Breast epithelium (tissue), 4 donors: Measurements from ENCODE around the gene NAP1L4. TPM values are rescaled to one million over a fixed set of nuclear protein-coding genes. Genes with fewer than 3 reads are reported as not detected.
A peak's percentile ranks its signal among the peaks of the same experiment; 100 is the strongest.

Source experiments
- DNase-seq, 2 donors: peaks; one replicate each; pipeline ENCODE4 v3.0.0-alpha.2; 2019; ENCODE audit warnings: low spot score in 2 of 2
- H3K27ac ChIP-seq, 2 donors: fragments of 200-600 bp; sonication (generic) in 1 of 2; one replicate each; pipeline ENCODE4 v1.5.1; 2016 to 2019; ENCODE audit warnings: mild to moderate bottlenecking in 1 of 2
- H3K27me3 ChIP-seq, 2 donors: fragments of 200-600 bp; sonication (generic) in 1 of 2; one replicate each; pipeline versions ENCODE4 v1.5.1 to v1.6.0; 2017 to 2019; ENCODE audit warnings: control low read depth in 1 of 2, mild to moderate bottlenecking in 1 of 2
- H3K36me3 ChIP-seq: fragments of 200-600 bp; one replicate; pipeline ENCODE4 v1.5.1; 2019
- H3K4me1 ChIP-seq, 2 donors: fragments of 200-600 bp; sonication (generic); one replicate each; pipeline ENCODE4 v1.5.1; 2016 to 2019; ENCODE audit warnings: control low read depth in 1 of 2
- H3K4me3 ChIP-seq, 3 donors: fragments of 200-600 bp; sonication (generic); 1 replicate in 2 of 3; 2 replicates in 1 of 3; pipeline ENCODE4 v1.5.1; 2016 to 2019; ENCODE audit warnings: mild to moderate bottlenecking in 3 of 3, moderate library complexity in 2 of 3
- H3K9me3 ChIP-seq, 2 donors: fragments of 200-600 bp; sonication (generic) in 1 of 2; one replicate each; pipeline ENCODE4 v1.5.1; 2016 to 2019; ENCODE audit warnings: control low read depth in 1 of 2
- POLR2A ChIP-seq: fragments of 450-650 bp; IDR thresholded peaks from one replicate; pipeline ENCODE4 v1.6.1; 2016; ENCODE audit warnings: antibody characterized with exemption, mild to moderate bottlenecking, moderate library complexity
- POLR2AphosphoS5 ChIP-seq, 3 donors: sonication (generic); formaldehyde crosslinking; IDR thresholded peaks; one replicate each; pipeline ENCODE4 v1.6.1; 2017; ENCODE audit warnings: antibody characterized with exemption in 3 of 3
- intact Hi-C: fragments of 100-400 bp; cut with DNase I; formaldehyde crosslinking; loops from one replicate; pipeline ENCODE4 v1.15.1; 2023; ENCODE audit warnings: low total_unique reads
- total RNA-seq, 3 donors: library from RNA; depleted of rRNA; stranded (reverse); fragments of >200 nt; gene quantifications; one replicate each; pipeline ENCODE4 v1.1.0, GENCODE V29; 2016
- TF ChIP-seq, protein P1 (sequence below), 3 donors: fragments of 450-650 bp; IDR thresholded peaks; one replicate each; pipeline ENCODE4 v1.5.1; 2016 to 2017; ENCODE audit warnings: antibody characterized with exemption in 3 of 3, mild to moderate bottlenecking in 3 of 3, moderate library complexity in 3 of 3

The NAP1L4 gene
- total RNA-seq, 3 donors from 2014 or later: 87.1 to 167 (median 98.3) TPM

GRCh38 chr11:2997406-2997805 lies 5.3 kb upstream of the NAP1L4 start:
- intact Hi-C loops: no loop called here
- peak in 1 of 2 donors; percentile 10 for DNase-seq

DNA sequence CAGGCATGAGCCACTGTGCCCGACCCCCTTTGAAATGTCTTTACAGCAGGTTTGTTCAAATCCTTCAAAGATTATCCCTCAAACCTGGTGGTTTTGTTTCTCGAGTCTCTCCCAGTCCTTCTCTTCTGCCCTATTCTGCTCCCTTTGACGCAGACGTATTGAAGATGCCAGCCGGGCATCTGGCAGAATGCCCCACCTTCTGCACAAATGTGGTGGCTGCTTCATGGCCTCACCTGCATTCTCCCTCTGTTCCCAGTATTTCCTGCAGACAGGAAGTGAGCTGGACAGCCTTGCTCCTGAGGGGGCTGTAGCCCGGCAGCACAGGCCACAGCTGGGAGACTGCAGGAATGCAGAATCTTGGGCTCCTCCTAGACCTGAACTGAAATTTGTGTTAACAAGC lies 4.8 kb upstream of the NAP1L4 start:
- no peaks in the 10 kb centered on the region for H3K36me3 ChIP-seq
- H3K27me3 ChIP-seq: no peaks in the 10 kb centered on the region
- no peak overlapping the region for H3K4me3 ChIP-seq
- intact Hi-C loops: no loop called here
- peak in 1 of 2 donors; percentile 45 for DNase-seq
- H3K9me3 ChIP-seq: no peaks in the 10 kb centered on the region
- TF ChIP-seq POLR2A (no peak), POLR2AphosphoS5 (IDR thresholded peaks at IDR 0.05) (no peak)
- TF ChIP-seq, protein P1, sequence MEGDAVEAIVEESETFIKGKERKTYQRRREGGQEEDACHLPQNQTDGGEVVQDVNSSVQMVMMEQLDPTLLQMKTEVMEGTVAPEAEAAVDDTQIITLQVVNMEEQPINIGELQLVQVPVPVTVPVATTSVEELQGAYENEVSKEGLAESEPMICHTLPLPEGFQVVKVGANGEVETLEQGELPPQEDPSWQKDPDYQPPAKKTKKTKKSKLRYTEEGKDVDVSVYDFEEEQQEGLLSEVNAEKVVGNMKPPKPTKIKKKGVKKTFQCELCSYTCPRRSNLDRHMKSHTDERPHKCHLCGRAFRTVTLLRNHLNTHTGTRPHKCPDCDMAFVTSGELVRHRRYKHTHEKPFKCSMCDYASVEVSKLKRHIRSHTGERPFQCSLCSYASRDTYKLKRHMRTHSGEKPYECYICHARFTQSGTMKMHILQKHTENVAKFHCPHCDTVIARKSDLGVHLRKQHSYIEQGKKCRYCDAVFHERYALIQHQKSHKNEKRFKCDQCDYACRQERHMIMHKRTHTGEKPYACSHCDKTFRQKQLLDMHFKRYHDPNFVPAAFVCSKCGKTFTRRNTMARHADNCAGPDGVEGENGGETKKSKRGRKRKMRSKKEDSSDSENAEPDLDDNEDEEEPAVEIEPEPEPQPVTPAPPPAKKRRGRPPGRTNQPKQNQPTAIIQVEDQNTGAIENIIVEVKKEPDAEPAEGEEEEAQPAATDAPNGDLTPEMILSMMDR (IDR thresholded peaks at IDR 0.05): no peak
- peaks cover 2 to 21% of the 10 kb centered on the region in 2 donors for H3K4me1 ChIP-seq
- peak overlapping the region in 1 of 2 donors; percentile 21 for H3K27ac ChIP-seq

More at GRCh38 chr11:2997406-2997805, 5.3 kb upstream of the NAP1L4 start:
- H3K27ac ChIP-seq: peak overlapping the region in 1 of 2 donors; percentile 21
- TF ChIP-seq POLR2AphosphoS5 (IDR thresholded peaks at IDR 0.05) (no peak), POLR2A (no peak)
- TF ChIP-seq, protein P1 (IDR thresholded peaks at IDR 0.05): no peak
- no peak overlapping the region for H3K4me3 ChIP-seq
- no peaks in the 10 kb centered on the region for H3K9me3 ChIP-seq
- H3K4me1 ChIP-seq: peaks cover 2 to 25% of the 10 kb centered on the region in 2 donors
- no peaks in the 10 kb centered on the region for H3K36me3 ChIP-seq
- H3K27me3 ChIP-seq: no peaks in the 10 kb centered on the region

GRCh38 chr11:2995893-2996554 lies 3.9 kb upstream of the NAP1L4 start:
- no peak overlapping the region for H3K4me3 ChIP-seq
- no peaks in the 10 kb centered on the region for H3K9me3 ChIP-seq
- intact Hi-C loops: no loop called here
- TF ChIP-seq POLR2A: no peak
- TF ChIP-seq, protein P1 (IDR thresholded peaks at IDR 0.05): no peak
- no peak for TF ChIP-seq POLR2AphosphoS5 (IDR thresholded peaks at IDR 0.05)
- no peaks in the 10 kb centered on the region for H3K27me3 ChIP-seq
- no peaks in the 10 kb centered on the region for H3K36me3 ChIP-seq
- H3K27ac ChIP-seq: no peak overlapping the region
- DNase-seq: peak in 1 of 2 donors; percentile 14
- H3K4me1 ChIP-seq: peaks cover 0 to 12% of the 10 kb centered on the region in 2 donors

DNA sequence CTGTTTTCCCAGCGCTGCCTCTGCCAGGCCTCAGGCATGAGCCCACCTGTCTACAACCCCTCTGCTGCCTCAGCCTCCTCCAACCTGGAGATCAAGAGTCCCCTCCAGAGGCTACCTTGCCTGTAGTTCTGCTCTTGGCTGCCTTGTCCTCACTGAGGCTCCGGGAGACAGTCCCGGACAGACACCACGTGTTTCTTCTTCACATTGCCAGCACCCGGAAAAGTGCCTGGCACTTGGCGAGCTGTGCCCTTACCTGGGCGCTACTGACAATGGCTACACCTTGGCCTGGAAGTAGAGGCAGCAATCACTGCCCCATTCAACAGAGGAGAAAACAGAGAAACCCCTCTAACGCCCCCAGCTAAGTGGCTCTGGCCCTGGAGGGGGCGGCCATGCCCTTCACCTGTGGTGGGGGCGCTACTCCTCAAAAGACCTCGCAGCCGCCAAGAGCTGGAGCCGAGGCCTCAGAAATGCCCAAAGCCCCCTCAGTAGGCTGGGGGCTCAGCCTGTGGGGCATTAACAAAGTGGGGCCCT lies 3.0 kb upstream of the NAP1L4 start:
- DNase-seq: no peak
- Histone ChIP-seq H3K9me3 (no peaks in the 10 kb centered on the region), H3K27ac (no peak overlapping the region), H3K27me3 (no peaks in the 10 kb centered on the region), H3K36me3 (no peaks in the 10 kb centered on the region), H3K4me3 (no peak overlapping the region), H3K4me1 (peaks cover 0 to 7% of the 10 kb centered on the region in 2 donors)
- intact Hi-C loops: no loop called here
- TF ChIP-seq POLR2A (no peak), POLR2AphosphoS5 (IDR thresholded peaks at IDR 0.05) (no peak)
- TF ChIP-seq, protein P1 (IDR thresholded peaks at IDR 0.05): no peak

GRCh38 chr11:2994336-2994730 lies 2.2 kb upstream of the NAP1L4 start:
- H3K27me3 ChIP-seq: no peaks in the 10 kb centered on the region
- H3K9me3 ChIP-seq: no peaks in the 10 kb centered on the region
- H3K36me3 ChIP-seq: no peaks in the 10 kb centered on the region
- no peaks in the 10 kb centered on the region for H3K4me1 ChIP-seq
- H3K27ac ChIP-seq: no peak overlapping the region
- intact Hi-C loops: no loop called here
- TF ChIP-seq POLR2AphosphoS5 (IDR thresholded peaks at IDR 0.05) (no peak), POLR2A (no peak)
- TF ChIP-seq, protein P1 (IDR thresholded peaks at IDR 0.05): no peak
- no peak for DNase-seq
- H3K4me3 ChIP-seq: no peak overlapping the region
